Liver (tissue), 9 donors: ENCODE results near the gene BOD1L1. TPM values are rescaled to one million over a fixed set of nuclear protein-coding genes. Genes with fewer than 3 reads are reported as not detected.

Experiments used
- DNase-seq: peaks from one replicate; pipeline ENCODE4 v3.0.0-alpha.2; 2017; ENCODE audit warnings: low spot score
- H3K27ac ChIP-seq, 2 donors: one replicate each; pipeline ENCODE4 v1.7.0; 2013; ENCODE audit warnings: inconsistent platforms in 2 of 2, low read length in 2 of 2, control low read depth in 1 of 2, low read depth in 1 of 2, mild to moderate bottlenecking in 1 of 2
- H3K27me3 ChIP-seq, 4 donors: one replicate each; pipeline versions ENCODE4 v1.6.1 to v1.7.0; 2013; ENCODE audit warnings: low read length in 3 of 4, inconsistent platforms in 1 of 4, mild to moderate bottlenecking in 1 of 4, moderate library complexity in 1 of 4; ENCODE audit not compliant: control insufficient read depth in 4 of 4, insufficient read depth in 4 of 4
- H3K36me3 ChIP-seq, 4 donors: one replicate each; pipeline versions ENCODE4 v1.6.1 to v1.7.0; 2013; ENCODE audit warnings: low read length in 3 of 4, mild to moderate bottlenecking in 3 of 4, low read depth in 1 of 4, moderate library complexity in 1 of 4; ENCODE audit not compliant: control insufficient read depth in 4 of 4, insufficient read depth in 3 of 4
- H3K4me1 ChIP-seq, 4 donors: one replicate each; pipeline versions ENCODE4 v1.6.1 to v1.7.0; 2013; ENCODE audit warnings: low read length in 3 of 4, mild to moderate bottlenecking in 3 of 4, moderate library complexity in 1 of 4; ENCODE audit not compliant: control insufficient read depth in 4 of 4, insufficient read depth in 4 of 4
- H3K4me3 ChIP-seq, 3 donors: one replicate each; pipeline versions ENCODE4 v1.6.1 to v1.7.0; 2013; ENCODE audit warnings: low read length in 3 of 3, control low read depth in 1 of 3, low read depth in 1 of 3, mild to moderate bottlenecking in 1 of 3
- H3K9ac ChIP-seq, 2 donors: one replicate each; pipeline ENCODE4 v1.7.0; 2013; ENCODE audit warnings: low read length in 2 of 2, mild to moderate bottlenecking in 2 of 2, moderate library complexity in 2 of 2, control low read depth in 1 of 2, low read depth in 1 of 2
- H3K9me3 ChIP-seq, 4 donors: one replicate each; pipeline versions ENCODE4 v1.6.1 to v1.7.0; 2013; ENCODE audit warnings: low read length in 3 of 4; ENCODE audit not compliant: control insufficient read depth in 4 of 4
- EGR1 ChIP-seq, 2 donors: IDR thresholded peaks; 2 replicates each; pipeline ENCODE4 v1.6.1; 2016 to 2018; ENCODE audit warnings: antibody characterized with exemption in 2 of 2, low read depth in 2 of 2
- FOXA1 ChIP-seq: IDR thresholded peaks from 2 replicates; pipeline ENCODE4 v1.6.1; 2016; ENCODE audit warnings: antibody characterized with exemption
- FOXA2 ChIP-seq: IDR thresholded peaks from 2 replicates; pipeline ENCODE4 v1.6.1; 2016; ENCODE audit warnings: antibody characterized with exemption
- HNF4A ChIP-seq, 2 donors: conservative IDR thresholded peaks; 2 replicates each; pipeline ENCODE4 v1.6.1; 2016; ENCODE audit warnings: antibody characterized with exemption in 2 of 2, mild to moderate bottlenecking in 2 of 2
- HNF4G ChIP-seq: IDR thresholded peaks from 2 replicates; pipeline ENCODE4 v1.6.1; 2016; ENCODE audit warnings: antibody characterized with exemption
- JUND ChIP-seq, 2 donors: IDR thresholded peaks; 2 replicates each; pipeline ENCODE4 v1.6.1; 2016; ENCODE audit warnings: antibody characterized with exemption in 2 of 2
- NR2F2 ChIP-seq: IDR thresholded peaks from 2 replicates; pipeline ENCODE4 v1.6.1; 2016; ENCODE audit warnings: antibody characterized with exemption
- RAD21 ChIP-seq, 2 donors: IDR thresholded peaks; 2 replicates each; pipeline ENCODE4 v1.6.1; 2016; ENCODE audit warnings: antibody characterized with exemption in 2 of 2, mild to moderate bottlenecking in 2 of 2
- RXRA ChIP-seq, 2 donors: IDR thresholded peaks; 2 replicates each; pipeline ENCODE4 v1.6.1; 2017 to 2018; ENCODE audit warnings: antibody characterized with exemption in 2 of 2, mild to moderate bottlenecking in 1 of 2
- SP1 ChIP-seq: IDR thresholded peaks from 2 replicates; pipeline ENCODE4 v1.6.1; 2018; ENCODE audit warnings: antibody characterized with exemption, mild to moderate bottlenecking
- TAF1 ChIP-seq: conservative IDR thresholded peaks from 2 replicates; pipeline ENCODE4 v1.6.1; 2016; ENCODE audit warnings: antibody characterized with exemption, mild to moderate bottlenecking
- YY1 ChIP-seq: IDR thresholded peaks from 2 replicates; pipeline ENCODE4 v1.6.1; 2016; ENCODE audit warnings: antibody characterized with exemption, mild to moderate bottlenecking
- whole genome bisulfite sequencing: extraction: QIAGEN DNeasy Blood & Tissue Kit; methylation state at CpG from one replicate; pipeline ENCODE4 v1.1.7; 2013; 5-methylcytosine and 5-hydroxymethylcytosine counted together
- polyA plus RNA-seq, 2 donors: library from polyadenylated mRNA; stranded (reverse) in 1 of 2; unstranded in 1 of 2; fragments of 200-250 nt in 1 of 2; fragments of >200 nt in 1 of 2; fragmentation: Nextera tagmentation in 1 of 2; extraction: Ambion mirVana in 1 of 2; gene quantifications; one replicate each; pipeline versions ENCODE4 v1.2.1 to v1.2.3, GENCODE V29; 2013 to 2015
- total RNA-seq, 2 donors: library from RNA; depleted of rRNA; stranded (reverse); fragments of >200 nt; gene quantifications; one replicate each; pipeline ENCODE4 v1.2.3, GENCODE V29; 2014
- TF ChIP-seq, protein P1 (sequence below): IDR thresholded peaks from 2 replicates; pipeline ENCODE4 v1.6.1; 2016; ENCODE audit warnings: antibody characterized with exemption
- TF ChIP-seq, protein P2 (sequence below): fragments of 150-350 bp; IDR thresholded peaks from 2 replicates; pipeline ENCODE4 v1.5.1; 2017; ENCODE audit warnings: improper control_type of control experiment, low read depth, low read length; ENCODE audit not compliant: missing input control
- TF ChIP-seq, protein P3 (sequence below): IDR thresholded peaks from 2 replicates; pipeline ENCODE4 v1.6.1; 2016; ENCODE audit warnings: antibody characterized with exemption
- donor health status: healthy.
- donor health status: healthy.
- donor health status: healthy.
- donor health status: healthy.
- donor health status: healthy.

Gene BOD1L1
- total and polyA plus RNA-seq, 4 donors: 4.1 to 19.2 (median 10.2) TPM

DNA sequence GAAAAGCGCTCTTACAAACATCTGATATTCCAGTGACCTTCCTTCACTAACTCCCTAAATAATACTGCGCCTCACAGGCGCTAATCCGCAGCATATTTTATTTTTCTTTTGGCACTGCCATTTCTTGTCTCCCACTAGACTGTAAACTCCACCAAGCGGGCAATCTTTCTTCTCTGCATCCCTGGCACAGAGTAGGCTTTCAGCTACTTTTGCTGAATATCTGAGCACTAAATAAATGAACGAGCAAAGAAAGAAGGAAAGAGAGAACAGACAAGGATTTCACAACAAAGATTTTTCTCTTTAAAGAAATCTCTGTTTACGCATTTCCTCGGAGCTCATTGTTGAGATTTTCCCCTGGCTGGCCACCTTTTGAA lies 95.9 kb downstream of the BOD1L1 start (continued):
- TF ChIP-seq, protein P1, sequence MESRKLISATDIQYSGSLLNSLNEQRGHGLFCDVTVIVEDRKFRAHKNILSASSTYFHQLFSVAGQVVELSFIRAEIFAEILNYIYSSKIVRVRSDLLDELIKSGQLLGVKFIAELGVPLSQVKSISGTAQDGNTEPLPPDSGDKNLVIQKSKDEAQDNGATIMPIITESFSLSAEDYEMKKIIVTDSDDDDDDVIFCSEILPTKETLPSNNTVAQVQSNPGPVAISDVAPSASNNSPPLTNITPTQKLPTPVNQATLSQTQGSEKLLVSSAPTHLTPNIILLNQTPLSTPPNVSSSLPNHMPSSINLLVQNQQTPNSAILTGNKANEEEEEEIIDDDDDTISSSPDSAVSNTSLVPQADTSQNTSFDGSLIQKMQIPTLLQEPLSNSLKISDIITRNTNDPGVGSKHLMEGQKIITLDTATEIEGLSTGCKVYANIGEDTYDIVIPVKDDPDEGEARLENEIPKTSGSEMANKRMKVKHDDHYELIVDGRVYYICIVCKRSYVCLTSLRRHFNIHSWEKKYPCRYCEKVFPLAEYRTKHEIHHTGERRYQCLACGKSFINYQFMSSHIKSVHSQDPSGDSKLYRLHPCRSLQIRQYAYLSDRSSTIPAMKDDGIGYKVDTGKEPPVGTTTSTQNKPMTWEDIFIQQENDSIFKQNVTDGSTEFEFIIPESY: no peak

DNA sequence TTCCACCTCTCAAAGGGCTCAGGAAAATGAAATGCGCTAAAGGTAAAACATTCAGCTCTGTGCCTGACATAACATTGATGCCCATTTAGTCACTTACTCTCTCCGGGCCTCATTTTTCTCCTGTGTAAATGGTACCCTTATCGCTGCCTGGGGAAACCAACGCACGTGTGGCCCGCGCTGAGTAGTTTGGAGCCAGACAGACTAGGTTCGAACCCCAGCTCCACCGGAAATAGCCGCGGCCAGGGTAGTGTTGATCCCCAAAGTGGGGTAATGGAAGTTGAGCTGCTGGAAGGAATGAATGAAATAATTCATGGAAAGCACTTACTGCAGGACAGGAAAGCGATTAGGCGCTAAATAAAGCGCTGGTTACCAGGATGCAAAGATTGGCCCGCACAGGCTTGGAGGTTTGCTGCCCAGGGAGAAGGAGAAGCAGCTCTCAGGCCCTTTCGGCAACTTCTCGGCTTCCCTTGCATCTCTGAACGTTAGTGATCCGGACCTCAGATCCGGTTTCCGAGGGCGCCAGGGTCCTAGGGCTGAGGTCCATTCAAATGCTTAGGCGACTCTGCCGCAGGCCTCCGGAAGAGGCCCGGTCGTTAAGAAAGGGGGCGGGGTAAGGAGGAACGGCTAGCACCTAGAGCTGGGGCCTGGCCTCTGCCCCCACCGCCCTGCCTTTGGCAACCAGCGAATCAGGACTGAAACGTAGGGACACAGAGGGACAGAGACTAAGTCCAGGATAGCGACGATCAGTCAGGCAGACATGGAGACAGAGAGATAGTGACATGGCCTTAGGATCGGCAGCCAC lies 96.5 kb downstream of the BOD1L1 start:
- H3K9me3 ChIP-seq: peaks cover 0 to 4% (median 0%) of the 10 kb centered on the region in 4 donors
- H3K27me3 ChIP-seq: peaks cover 13 to 45% (median 26%) of the 10 kb centered on the region in 4 donors
- H3K4me3 ChIP-seq: no peak overlapping the region
- no peaks in the 10 kb centered on the region for H3K36me3 ChIP-seq
- peaks cover 2 to 13% (median 6%) of the 10 kb centered on the region in 4 donors for H3K4me1 ChIP-seq
- WGBS: 6% methylated on average over 35 of the region's 35 CpGs
- H3K27ac ChIP-seq: no peak overlapping the region
- no peak for TF ChIP-seq HNF4G
- TF ChIP-seq JUND (IDR thresholded peaks at IDR 0.05): no peak
- no peak for TF ChIP-seq TAF1
- TF ChIP-seq, protein P2, sequence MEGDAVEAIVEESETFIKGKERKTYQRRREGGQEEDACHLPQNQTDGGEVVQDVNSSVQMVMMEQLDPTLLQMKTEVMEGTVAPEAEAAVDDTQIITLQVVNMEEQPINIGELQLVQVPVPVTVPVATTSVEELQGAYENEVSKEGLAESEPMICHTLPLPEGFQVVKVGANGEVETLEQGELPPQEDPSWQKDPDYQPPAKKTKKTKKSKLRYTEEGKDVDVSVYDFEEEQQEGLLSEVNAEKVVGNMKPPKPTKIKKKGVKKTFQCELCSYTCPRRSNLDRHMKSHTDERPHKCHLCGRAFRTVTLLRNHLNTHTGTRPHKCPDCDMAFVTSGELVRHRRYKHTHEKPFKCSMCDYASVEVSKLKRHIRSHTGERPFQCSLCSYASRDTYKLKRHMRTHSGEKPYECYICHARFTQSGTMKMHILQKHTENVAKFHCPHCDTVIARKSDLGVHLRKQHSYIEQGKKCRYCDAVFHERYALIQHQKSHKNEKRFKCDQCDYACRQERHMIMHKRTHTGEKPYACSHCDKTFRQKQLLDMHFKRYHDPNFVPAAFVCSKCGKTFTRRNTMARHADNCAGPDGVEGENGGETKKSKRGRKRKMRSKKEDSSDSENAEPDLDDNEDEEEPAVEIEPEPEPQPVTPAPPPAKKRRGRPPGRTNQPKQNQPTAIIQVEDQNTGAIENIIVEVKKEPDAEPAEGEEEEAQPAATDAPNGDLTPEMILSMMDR: no peak
- TF ChIP-seq, protein P3, sequence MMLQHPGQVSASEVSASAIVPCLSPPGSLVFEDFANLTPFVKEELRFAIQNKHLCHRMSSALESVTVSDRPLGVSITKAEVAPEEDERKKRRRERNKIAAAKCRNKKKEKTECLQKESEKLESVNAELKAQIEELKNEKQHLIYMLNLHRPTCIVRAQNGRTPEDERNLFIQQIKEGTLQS: no peak
- TF ChIP-seq RXRA (IDR thresholded peaks at IDR 0.05): no peak
- no peak for TF ChIP-seq HNF4A (conservative IDR thresholded peaks at IDR 0.05)
- TF ChIP-seq RAD21 (IDR thresholded peaks at IDR 0.05): no peak
- no peak for TF ChIP-seq EGR1 (IDR thresholded peaks at IDR 0.05; ENCODE audit: low read depth in 2 of 2)
- TF ChIP-seq FOXA1: no peak
- TF ChIP-seq FOXA2: no peak
- no peak for TF ChIP-seq SP1
- TF ChIP-seq YY1: no peak
- no peak for TF ChIP-seq NR2F2
- no peak for DNase-seq
- no peak overlapping the region for H3K9ac ChIP-seq

DNA sequence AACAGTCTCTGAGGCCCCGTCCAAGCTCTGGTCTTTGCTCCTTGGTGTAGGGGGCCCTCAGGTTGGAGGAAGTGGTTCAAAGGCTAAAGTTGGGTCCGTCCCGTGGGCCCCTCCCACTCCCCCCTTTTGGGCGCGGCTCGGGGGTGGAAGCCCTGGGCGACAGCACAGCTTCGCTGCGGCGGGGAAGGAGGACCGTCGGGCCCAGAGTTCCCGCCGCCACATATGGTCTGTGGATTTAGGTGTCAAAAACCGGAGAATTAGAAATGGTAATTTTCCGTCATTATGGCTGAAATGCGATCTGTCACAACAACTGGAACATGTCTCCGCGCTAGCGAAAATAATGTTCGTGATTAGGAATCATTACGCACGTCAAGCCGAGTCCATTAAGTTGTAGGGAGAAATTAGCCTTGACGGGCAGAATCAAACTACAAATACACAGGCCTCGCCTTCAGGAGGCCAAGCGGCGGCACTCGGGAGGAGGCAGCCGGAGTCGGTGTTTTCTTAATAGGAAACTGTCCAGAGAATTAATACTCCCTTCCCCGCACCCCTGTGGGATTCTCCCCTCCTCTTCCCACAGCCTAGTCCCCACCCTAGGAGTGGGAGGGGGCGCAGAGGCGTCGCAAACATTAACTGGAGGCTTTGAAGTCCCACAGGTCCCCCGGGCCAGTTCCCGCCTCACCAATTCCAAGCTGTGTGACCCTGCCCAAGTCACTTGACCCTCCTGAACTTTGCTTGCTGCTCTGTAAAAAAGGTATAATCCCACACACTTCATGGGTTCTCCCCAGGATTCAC lies 98.2 kb downstream of the BOD1L1 start:
- 10% methylated on average over 37 of the region's 37 CpGs for WGBS
- peaks cover 10 to 57% (median 22%) of the 10 kb centered on the region in 4 donors for H3K27me3 ChIP-seq
- no peak overlapping the region for H3K27ac ChIP-seq
- H3K9ac ChIP-seq: no peak overlapping the region
- H3K9me3 ChIP-seq: peaks cover 6 to 13% (median 7%) of the 10 kb centered on the region in 4 donors
- peaks cover 0 to under 1% (median 0%) of the 10 kb centered on the region in 4 donors for H3K36me3 ChIP-seq
- no peak overlapping the region for H3K4me3 ChIP-seq
- TF ChIP-seq, protein P3: no peak
- no peak for TF ChIP-seq YY1
- TF ChIP-seq RAD21 (IDR thresholded peaks at IDR 0.05): no peak
- TF ChIP-seq HNF4A (conservative IDR thresholded peaks at IDR 0.05): no peak
- TF ChIP-seq TAF1: no peak
- no peak for DNase-seq
- H3K4me1 ChIP-seq: peaks cover 0 to 8% (median 3%) of the 10 kb centered on the region in 4 donors
